Inflammatory macrophage treated with lipopolysaccharide for 1 hour (primary cell): ENCODE results near the gene ASPSCR1.

Experiments
- DNase-seq, 2 donors: peaks; one replicate each; pipeline ENCODE4 v3.0.0-alpha.2; 2020 to 2022

ASPSCR1 gene

GRCh38 chr17:82056729-82057621 lies 79.5 kb downstream of the ASPSCR1 start:
- no peak for DNase-seq

DNA sequence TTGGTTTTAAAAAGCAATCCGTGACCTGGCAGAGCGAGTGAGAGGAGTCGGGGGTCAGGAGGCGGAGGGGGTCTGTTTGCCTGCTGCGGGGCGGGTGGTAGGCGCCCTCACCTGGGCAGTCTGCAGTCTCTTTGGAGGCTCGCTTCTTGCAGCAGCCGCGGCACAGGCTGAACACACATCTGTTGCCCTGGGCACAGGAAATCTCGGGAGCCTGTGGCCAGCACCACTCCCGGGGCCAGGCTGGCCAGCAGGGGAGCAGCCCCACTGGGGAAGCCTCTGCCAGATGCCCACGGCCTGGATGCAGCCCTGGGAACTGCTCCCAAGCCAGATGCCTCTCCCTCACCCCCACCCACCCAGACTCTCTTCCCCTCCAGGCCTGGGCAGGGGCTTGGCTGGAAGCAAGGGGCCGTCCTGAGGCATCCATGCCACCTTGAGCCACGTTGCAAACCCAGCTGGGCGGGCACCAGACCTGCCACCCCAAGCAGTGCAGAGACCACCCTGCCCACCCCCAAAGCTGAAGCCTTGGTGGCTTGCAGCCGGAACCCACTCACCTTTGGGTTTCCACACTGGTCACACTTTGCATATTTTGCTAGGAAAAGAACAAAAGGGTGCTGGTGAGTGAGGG lies 80.9 kb downstream of the ASPSCR1 start:
- DNase-seq: no peak

- no peak for DNase-seq
These were observed 81.4 kb downstream of the ASPSCR1 start for GRCh38 chr17:82058855-82059249.

GRCh38 chr17:82059272-82060000 lies 82.0 kb downstream of the ASPSCR1 start:
- no peak for DNase-seq

DNA sequence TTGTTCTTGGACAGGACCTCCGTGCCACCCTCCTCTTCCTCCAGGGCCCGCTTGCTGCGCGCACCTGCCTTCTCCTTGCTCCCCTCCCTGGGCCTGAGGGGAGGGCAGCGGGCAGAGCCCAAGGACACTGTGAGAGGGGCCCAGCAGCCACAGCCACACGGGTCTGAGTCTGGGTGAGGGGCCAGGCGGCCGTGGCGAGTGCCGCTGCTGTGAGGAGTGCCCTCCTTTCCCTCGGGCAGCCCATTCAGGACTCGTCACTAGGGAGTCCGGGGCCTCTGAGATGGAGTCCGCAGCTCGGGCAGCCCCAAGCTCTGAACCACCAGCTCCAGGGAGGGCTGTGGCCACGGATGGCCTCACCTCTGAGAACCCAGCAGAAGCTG lies 82.6 kb downstream of the ASPSCR1 start:
- no peak for DNase-seq

- DNase-seq: no peak
These were observed 83.2 kb downstream of the ASPSCR1 start for GRCh38 chr17:82060614-82061013.

- DNase-seq: no peak
These were observed 83.9 kb downstream of the ASPSCR1 start for GRCh38 chr17:82061047-82061925.

GRCh38 chr17:82062076-82062983 lies 84.9 kb downstream of the ASPSCR1 start:
- DNase-seq: no peak

- no peak for DNase-seq
These were observed 85.5 kb downstream of the ASPSCR1 start for GRCh38 chr17:82062984-82063368.

DNA sequence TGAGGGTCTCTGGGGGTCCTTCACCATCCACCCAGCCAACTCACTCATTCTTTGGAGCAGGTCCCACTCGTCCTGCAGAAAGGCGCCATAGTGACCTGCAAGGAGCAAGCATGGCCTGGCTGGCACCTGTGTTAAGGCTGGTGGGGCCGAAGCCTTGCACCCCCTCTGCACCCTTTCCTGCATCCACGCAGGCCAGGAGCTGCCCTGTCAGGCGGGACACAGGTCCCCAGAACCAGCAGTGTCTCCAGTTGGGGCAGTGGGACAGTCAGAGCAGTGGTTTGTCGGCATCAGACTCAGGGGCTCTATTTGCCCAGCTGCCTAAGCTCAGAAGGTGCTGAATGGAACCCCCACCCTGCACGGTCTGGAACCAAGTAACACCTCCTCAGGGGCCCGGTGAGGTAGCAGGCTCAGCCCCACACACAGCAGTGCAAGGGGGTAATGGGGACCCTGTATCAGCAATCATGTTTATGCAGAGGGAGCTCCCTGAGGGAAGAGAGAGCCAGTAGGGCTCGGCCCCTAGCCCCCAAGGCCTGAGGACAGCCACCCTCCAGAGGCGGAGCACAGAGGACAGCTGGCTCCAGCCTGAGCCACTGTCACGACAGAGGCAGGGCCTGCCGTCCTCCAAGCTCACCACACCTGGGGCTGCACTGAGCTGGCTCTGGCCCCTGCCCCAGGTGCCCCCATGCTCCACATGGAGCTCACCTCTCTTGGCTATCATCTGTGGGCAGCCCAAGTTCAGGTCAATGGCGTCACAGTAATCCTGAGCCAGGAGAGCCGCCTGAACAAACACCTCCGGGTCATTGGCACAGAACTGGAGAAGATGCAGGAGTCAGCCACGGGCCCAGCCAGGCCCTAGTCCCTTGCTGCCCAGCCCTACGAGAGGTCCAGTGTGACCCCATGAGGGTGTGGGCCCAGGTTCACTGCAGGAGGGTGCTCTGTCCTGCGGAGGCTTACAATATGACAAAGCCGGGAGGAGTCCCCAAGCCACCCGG lies 86.3 kb downstream of the ASPSCR1 start:
- no peak for DNase-seq

DNA sequence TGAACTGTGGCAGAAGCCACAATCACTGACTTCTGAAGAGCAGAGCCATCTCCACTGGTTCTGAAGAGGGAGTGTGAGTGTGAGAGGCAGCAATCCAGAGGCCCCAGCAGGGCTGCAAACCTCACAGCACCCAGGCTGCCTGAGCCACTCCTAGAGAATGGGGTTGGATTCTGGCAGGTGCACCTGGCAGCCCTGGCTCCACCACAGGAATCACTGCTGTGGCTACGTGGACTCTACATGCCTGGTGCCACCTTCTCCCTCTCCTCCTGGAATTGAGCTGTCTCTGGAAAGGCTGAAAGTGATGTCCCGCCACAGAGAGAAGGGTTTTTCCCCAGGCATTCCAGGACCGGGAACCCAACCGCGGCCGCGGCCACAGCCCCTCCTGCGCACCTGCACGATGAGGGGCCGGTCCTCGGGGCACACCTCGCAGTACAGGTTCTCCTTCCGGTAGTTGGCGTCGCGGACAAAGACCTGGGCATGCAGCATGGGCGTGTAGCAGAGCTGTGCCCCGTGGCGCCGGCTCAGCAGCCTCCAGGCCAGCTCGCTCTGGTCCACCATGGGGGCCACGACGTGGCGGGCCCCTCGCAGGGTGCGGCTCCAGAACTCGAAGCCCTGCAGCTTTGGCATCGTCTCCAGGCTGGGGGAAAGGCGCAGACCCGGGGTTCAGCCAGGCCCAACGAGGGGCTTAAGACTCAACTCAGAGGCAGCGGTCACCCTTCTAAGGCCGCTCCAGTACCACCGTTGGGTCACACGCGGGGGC lies 87.2 kb downstream of the ASPSCR1 start:
- no peak for DNase-seq

DNA sequence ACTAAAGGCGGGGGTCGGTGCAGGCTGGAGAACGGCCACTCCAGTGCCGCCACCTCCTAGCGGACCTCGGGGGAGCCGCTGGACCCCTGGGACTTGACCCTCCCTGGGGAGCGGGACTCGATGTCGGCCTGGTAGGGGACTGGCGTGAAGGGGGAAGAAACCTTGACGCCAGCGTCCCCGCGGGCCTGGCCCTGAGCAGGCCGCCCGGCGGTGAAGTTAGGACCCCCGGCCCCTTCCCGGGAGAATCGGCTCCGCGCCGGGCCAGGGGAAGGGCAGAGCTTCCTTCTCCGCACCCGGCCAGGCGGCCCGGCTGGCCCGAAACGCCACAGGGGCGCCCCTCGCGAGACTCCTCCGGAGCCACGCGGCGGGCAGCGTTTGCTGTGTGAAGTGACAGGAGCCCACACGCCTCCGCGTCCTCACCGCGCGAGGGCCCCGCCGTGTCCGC lies 87.8 kb downstream of the ASPSCR1 start:
- DNase-seq: peak; percentile 18 to 21

- DNase-seq: peak; percentile 45 to 78
These were observed 88.3 kb downstream of the ASPSCR1 start, which contains the start of gene DUS1L for GRCh38 chr17:82065638-82066303. TSS of gene DUS1L (minus strand) at chr17:82065804. CDS start at chr17:82065059, 745 bp downstream.
